Parathyroid adenoma (tissue), 2 donors: ENCODE measurements around the gene PLA2R1.

Experiments
- H2AFZ ChIP-seq: fragments of 300-600 bp; sonication (generic); one replicate; pipeline ENCODE4 v1.7.0; 2017; ENCODE audit warnings: antibody characterized with exemption, mild to moderate bottlenecking
- H3K27ac ChIP-seq: fragments of 300-600 bp; sonication (generic); one replicate; pipeline ENCODE4 v1.7.0; 2017
- H3K27me3 ChIP-seq: fragments of 300-600 bp; sonication (generic); one replicate; pipeline ENCODE4 v1.7.0; 2017; ENCODE audit warnings: low read length; ENCODE audit not compliant: control insufficient read depth, insufficient read depth
- H3K36me3 ChIP-seq: fragments of 300-600 bp; sonication (generic); one replicate; pipeline ENCODE4 v1.7.0; 2017; ENCODE audit warnings: low read length; ENCODE audit not compliant: control insufficient read depth, insufficient read depth
- H3K4me1 ChIP-seq: fragments of 300-600 bp; sonication (generic); one replicate; pipeline ENCODE4 v1.7.0; 2017; ENCODE audit warnings: control low read depth
- H3K4me2 ChIP-seq: fragments of 300-600 bp; sonication (generic); one replicate; pipeline ENCODE4 v1.7.0; 2017; ENCODE audit warnings: low read length
- H3K4me3 ChIP-seq: fragments of 300-600 bp; sonication (generic); one replicate; pipeline ENCODE4 v1.7.0; 2017; ENCODE audit warnings: low read depth, low read length
- H3K79me2 ChIP-seq: fragments of 300-600 bp; sonication (generic); one replicate; pipeline ENCODE4 v1.7.0; 2017; ENCODE audit warnings: control low read depth
- H3K9ac ChIP-seq: fragments of 300-600 bp; sonication (generic); one replicate; pipeline ENCODE4 v1.7.0; 2017; ENCODE audit warnings: mild to moderate bottlenecking
- H3K9me3 ChIP-seq: fragments of 300-600 bp; sonication (generic); one replicate; pipeline ENCODE4 v1.7.0; 2017; ENCODE audit warnings: low read length; ENCODE audit not compliant: control insufficient read depth
- CTCF ChIP-seq: fragments of 300-600 bp; sonication (generic); IDR thresholded peaks from one replicate; pipeline ENCODE4 v1.7.0; 2017; ENCODE audit warnings: antibody characterized with exemption, mild to moderate bottlenecking
- donor health status: primary hyperparathyroidism.

Gene PLA2R1

GRCh38 chr2:160034396-160034795 lies 28.0 kb downstream of the PLA2R1 start:
- H3K27ac ChIP-seq, result no peak overlapping the region
- H3K79me2 ChIP-seq, result no peaks in the 10 kb centered on the region
- no peak overlapping the region for H2AFZ ChIP-seq
- H3K9ac ChIP-seq, result no peak overlapping the region
- no peaks in the 10 kb centered on the region for H3K9me3 ChIP-seq
- no peak for TF ChIP-seq CTCF
- H3K36me3 ChIP-seq, result no peaks in the 10 kb centered on the region
- no peak overlapping the region for H3K4me2 ChIP-seq
- H3K4me3 ChIP-seq, result no peak overlapping the region
- peaks cover 2% of the 10 kb centered on the region for H3K4me1 ChIP-seq
- H3K27me3 ChIP-seq, result no peaks in the 10 kb centered on the region

- no peak overlapping the region for H2AFZ ChIP-seq
- TF ChIP-seq CTCF, result no peak
- no peak overlapping the region for H3K27ac ChIP-seq
- no peaks in the 10 kb centered on the region for H3K36me3 ChIP-seq
- no peak overlapping the region for H3K4me2 ChIP-seq
- H3K4me3 ChIP-seq, result no peak overlapping the region
- H3K9ac ChIP-seq, result no peak overlapping the region
- no peaks in the 10 kb centered on the region for H3K79me2 ChIP-seq
- H3K27me3 ChIP-seq, result no peaks in the 10 kb centered on the region
- H3K9me3 ChIP-seq, result no peaks in the 10 kb centered on the region
- H3K4me1 ChIP-seq, result peaks cover 4% of the 10 kb centered on the region
Measured at GRCh38 chr2:160033732-160034392, 28.6 kb downstream of the PLA2R1 start.

GRCh38 chr2:160029270-160029628 lies 33.2 kb downstream of the PLA2R1 start:
- Histone ChIP-seq H3K27ac (peak overlapping the region; percentile 62), H3K36me3 (no peaks in the 10 kb centered on the region), H2AFZ (peak overlapping the region; percentile 73), H3K4me2 (no peak overlapping the region), H3K79me2 (no peaks in the 10 kb centered on the region), H3K27me3 (no peaks in the 10 kb centered on the region), H3K4me3 (no peak overlapping the region), H3K9me3 (no peaks in the 10 kb centered on the region), H3K9ac (no peak overlapping the region), H3K4me1 (peaks cover 6% of the 10 kb centered on the region)
- TF ChIP-seq CTCF, result no peak

GRCh38 chr2:160028431-160029269 lies 33.8 kb downstream of the PLA2R1 start:
- peaks cover 6% of the 10 kb centered on the region for H3K4me1 ChIP-seq
- H3K4me3 ChIP-seq, result no peak overlapping the region
- H3K79me2 ChIP-seq, result no peaks in the 10 kb centered on the region
- peak overlapping the region; percentile 73 for H2AFZ ChIP-seq
- H3K4me2 ChIP-seq, result peak overlapping the region; percentile 57
- H3K9ac ChIP-seq, result no peak overlapping the region
- no peaks in the 10 kb centered on the region for H3K9me3 ChIP-seq
- peak overlapping the region; percentile 62 for H3K27ac ChIP-seq
- no peak for TF ChIP-seq CTCF
- no peaks in the 10 kb centered on the region for H3K27me3 ChIP-seq
- H3K36me3 ChIP-seq, result no peaks in the 10 kb centered on the region
